ENCODE measurements around the gene FAM227B. TPM values are rescaled to one million over a fixed set of nuclear protein-coding genes. Genes with fewer than 3 reads are reported as not detected.

The FAM227B gene
- total RNA-seq, 1 donor from 2014 or later: 3.2 TPM

DNA sequence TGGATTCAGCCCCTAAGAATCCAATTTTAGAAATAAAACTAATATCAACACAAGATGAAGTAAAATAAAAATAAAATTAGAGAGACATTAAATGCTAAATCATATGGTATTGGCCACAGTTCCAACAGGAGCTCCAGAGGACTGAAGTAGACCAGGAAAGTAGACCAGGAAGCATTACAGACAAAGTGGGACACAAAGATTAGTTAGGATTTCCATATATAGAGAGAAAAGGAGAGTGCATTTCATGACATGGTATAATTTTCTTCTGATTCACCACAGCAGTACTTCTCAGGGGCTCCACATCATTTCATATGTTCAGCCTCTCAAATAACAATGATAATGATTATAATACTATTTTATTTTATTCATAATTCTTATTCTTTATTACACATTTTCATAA is 179.3 kb downstream of the FAM227B start:
- TF ChIP-seq, protein P1, sequence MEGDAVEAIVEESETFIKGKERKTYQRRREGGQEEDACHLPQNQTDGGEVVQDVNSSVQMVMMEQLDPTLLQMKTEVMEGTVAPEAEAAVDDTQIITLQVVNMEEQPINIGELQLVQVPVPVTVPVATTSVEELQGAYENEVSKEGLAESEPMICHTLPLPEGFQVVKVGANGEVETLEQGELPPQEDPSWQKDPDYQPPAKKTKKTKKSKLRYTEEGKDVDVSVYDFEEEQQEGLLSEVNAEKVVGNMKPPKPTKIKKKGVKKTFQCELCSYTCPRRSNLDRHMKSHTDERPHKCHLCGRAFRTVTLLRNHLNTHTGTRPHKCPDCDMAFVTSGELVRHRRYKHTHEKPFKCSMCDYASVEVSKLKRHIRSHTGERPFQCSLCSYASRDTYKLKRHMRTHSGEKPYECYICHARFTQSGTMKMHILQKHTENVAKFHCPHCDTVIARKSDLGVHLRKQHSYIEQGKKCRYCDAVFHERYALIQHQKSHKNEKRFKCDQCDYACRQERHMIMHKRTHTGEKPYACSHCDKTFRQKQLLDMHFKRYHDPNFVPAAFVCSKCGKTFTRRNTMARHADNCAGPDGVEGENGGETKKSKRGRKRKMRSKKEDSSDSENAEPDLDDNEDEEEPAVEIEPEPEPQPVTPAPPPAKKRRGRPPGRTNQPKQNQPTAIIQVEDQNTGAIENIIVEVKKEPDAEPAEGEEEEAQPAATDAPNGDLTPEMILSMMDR (conservative IDR thresholded peaks at IDR 0.05; ENCODE audit: low read depth, low read length): no peak
- no peak overlapping the region for H3K4me3 ChIP-seq (ENCODE audit: low read depth, low read length)
- no peak for DNase-seq (ENCODE audit: low read depth)

DNA sequence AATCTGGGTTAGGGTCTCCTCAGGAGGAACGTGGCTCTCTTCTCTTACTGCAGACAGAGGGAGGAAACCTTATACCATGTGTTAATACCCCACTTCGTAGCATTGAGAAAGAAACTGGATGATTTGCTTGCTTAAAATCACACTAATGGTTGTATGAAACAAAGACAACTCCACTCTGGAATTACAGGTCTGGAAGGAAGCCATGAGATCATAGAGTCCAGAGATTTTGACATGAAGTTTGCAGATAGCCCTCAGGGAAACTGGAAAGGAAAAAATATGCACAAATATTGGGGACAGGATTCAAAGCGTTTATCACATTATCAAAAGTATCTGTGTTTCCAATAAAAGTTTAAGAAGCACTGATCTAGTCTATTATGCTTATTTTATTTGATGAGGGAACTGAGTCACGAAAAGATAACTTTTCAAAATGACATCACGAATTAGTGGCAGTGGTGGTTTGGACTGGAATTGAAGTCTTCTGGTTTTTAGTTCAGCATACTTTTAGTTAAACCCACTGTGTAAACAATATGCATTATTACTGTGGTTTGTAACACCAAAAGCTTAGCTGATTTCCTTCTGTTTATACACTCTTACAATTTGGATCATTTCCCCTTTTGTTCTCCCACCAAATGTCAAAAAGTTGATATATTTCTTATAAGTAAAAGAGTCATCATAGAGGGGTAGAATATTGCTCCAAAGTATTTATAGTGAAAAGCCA is 180.8 kb downstream of the FAM227B start:
- TF ChIP-seq, protein P1 (conservative IDR thresholded peaks at IDR 0.05; ENCODE audit: low read depth, low read length): no peak
- DNase-seq (ENCODE audit: low read depth): no peak
- H3K4me3 ChIP-seq (ENCODE audit: low read depth, low read length): no peak overlapping the region

DNA sequence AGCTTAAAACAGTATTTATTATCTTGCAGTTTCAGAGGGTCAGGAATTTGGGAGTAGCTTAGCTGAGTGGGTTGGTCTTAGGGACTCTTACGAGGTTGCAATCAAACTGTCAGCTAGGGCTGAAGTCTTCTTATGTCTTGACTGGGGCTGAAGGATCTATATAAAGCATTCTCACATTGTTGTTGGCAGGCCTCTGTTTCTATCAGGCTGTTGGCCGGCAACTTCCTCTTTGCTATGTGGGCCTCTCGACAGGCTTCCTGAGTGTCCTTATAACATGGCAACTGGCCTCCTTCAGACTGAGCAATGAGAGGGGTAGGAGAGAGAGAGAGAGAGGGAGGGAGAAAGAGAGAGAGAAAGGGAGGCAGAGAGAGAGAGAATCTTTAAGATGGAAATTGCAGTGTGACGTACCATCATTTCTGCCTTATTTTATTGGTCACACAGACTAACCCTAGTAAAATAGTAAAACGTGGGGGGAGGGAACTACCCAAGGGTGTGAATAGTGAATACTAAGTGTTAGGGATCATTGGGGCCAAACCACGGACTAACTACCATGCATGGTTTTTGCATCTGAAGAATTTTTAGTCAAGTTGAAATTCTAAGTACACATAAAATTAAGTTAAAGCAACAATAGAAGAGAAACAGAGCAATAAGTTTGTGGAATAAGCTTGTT is 181.5 kb downstream of the FAM227B start:
- no peak for DNase-seq (ENCODE audit: low read depth)
- H3K4me3 ChIP-seq (ENCODE audit: low read depth, low read length): no peak overlapping the region

DNA sequence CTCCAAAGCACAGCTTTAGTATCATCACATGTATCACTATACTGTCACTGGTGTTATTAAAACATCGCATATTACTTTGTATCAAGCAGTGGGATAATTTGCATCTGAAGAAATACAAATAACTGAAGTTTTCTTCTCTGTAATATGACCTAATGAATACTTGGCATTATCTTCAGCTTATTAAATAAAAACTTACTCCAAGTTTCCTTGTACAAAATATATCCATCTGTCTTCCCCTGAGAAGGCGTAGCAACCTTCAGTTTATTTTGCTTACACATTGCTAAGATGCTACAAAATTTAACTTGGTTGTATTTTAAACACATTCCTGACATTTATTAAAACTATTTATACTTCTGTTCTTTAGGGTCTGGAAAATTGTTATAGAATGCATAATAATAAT is 183.9 kb downstream of the FAM227B start:
- H3K4me3 ChIP-seq (ENCODE audit: low read depth, low read length): no peak overlapping the region
- no peak for DNase-seq (ENCODE audit: low read depth)
- TF ChIP-seq, protein P1 (conservative IDR thresholded peaks at IDR 0.05; ENCODE audit: low read depth, low read length): no peak

More for the DNA sequence above, 181.5 kb downstream of the FAM227B start:
- TF ChIP-seq, protein P1 (conservative IDR thresholded peaks at IDR 0.05; ENCODE audit: low read depth, low read length): no peak

DNA sequence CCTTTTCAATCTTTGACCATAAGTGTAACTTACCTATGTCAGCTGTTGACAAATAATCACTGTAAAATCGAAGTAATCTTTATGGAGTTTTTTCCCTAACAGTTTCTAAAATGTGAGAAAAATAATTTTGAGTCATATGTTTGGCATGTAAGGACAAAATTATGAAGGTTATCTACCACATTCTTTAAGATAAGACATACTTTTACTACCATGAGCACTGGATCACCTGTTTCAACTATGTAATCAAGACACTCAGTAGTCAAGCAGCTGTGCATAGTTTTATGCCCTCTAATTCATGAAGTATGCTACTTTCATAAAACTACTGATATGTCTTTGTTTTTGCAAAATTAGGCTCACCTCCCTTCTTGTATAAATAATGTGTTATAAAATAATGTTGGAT is 185.4 kb downstream of the FAM227B start:
- DNase-seq (ENCODE audit: low read depth): no peak
- TF ChIP-seq, protein P1 (conservative IDR thresholded peaks at IDR 0.05; ENCODE audit: low read depth, low read length): no peak
- H3K4me3 ChIP-seq (ENCODE audit: low read depth, low read length): no peak overlapping the region

DNA sequence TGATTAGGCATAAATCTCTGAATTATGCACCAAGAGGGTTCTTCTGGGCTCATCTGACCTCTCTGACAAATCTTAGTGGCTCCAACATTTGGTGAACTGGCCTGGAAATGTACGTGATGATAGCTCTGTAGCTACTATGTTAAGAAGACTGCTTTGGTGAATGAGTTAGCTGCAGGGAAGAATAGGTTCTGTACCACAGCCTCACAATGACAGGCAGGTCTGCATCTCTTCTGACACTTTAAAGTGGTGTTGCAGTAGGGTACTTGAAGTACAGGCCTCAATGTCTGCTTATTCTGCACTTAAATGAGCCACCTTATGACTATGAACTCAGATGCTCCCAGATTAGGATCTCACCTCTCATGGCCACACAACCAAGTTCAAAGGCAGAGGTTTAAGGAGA is 190.6 kb downstream of the FAM227B start:
- no peak for DNase-seq (ENCODE audit: low read depth)
- TF ChIP-seq, protein P1 (conservative IDR thresholded peaks at IDR 0.05; ENCODE audit: low read depth, low read length): no peak
- no peak overlapping the region for H3K4me3 ChIP-seq (ENCODE audit: low read depth, low read length)

Measured in epithelial cell of proximal tubule (primary cell).